Measurements from ENCODE around the gene PPFIBP1.
"Not testable (repeated sequence)": the region's sequence is repeated elsewhere in the genome, so short reads cannot be mapped to it uniquely, and the experiment has no call there.

PPFIBP1 gene

GRCh38 chr12:27537855-27538675 lies 14.1 kb downstream of the PPFIBP1 start:
- Histone ChIP-seq H3K27ac (peak overlapping the region in 3 of 21 experiments; percentile 5 to 44 (median 38)), H3K4me3 (no peak overlapping the region)

GRCh38 chr12:27539191-27539631 lies 15.2 kb downstream of the PPFIBP1 start:
- Histone ChIP-seq H3K27ac (no peak overlapping the region), H3K4me3 (no peak overlapping the region)

GRCh38 chr12:27541031-27541719 lies 17.2 kb downstream of the PPFIBP1 start:
- Histone ChIP-seq H3K27ac (peak overlapping the region in 5 of 21 experiments; percentile 18 to 71 (median 26)), H3K4me3 (no peak overlapping the region)

GRCh38 chr12:27542628-27543027 lies 18.6 kb downstream of the PPFIBP1 start:
- Histone ChIP-seq H3K27ac (peak overlapping the region in 10 of 21 experiments; percentile 10 to 71 (median 30)), H3K4me3 (no peak overlapping the region)

GRCh38 chr12:27544858-27545257 lies 20.9 kb downstream of the PPFIBP1 start:
- not testable (repeated sequence) for H3K4me3 ChIP-seq
- peak overlapping the region in 2 of 21 experiments; percentile 11 to 51 for H3K27ac ChIP-seq

GRCh38 chr12:27545665-27546064 lies 21.7 kb downstream of the PPFIBP1 start:
- H3K27ac ChIP-seq = peak overlapping the region in 7 of 21 experiments; percentile 11 to 51 (median 45)

GRCh38 chr12:27547592-27547991 lies 23.6 kb downstream of the PPFIBP1 start:
- no peak overlapping the region for H3K4me3 ChIP-seq
- peak overlapping the region in 1 of 21 experiments; percentile 50 for H3K27ac ChIP-seq

More at GRCh38 chr12:27545665-27546064, 21.7 kb downstream of the PPFIBP1 start:
- H3K4me3 ChIP-seq = no peak overlapping the region

GRCh38 chr12:27548301-27549199 lies 24.5 kb downstream of the PPFIBP1 start:
- H3K4me3 ChIP-seq = no peak overlapping the region
- H3K27ac ChIP-seq = peak overlapping the region in 15 of 21 experiments; percentile 6 to 88 (median 61)

GRCh38 chr12:27549236-27549800 lies 25.3 kb downstream of the PPFIBP1 start:
- Histone ChIP-seq H3K27ac (peak overlapping the region in 20 of 21 experiments; percentile 28 to 88 (median 77)), H3K4me3 (peak overlapping the region in 1 of 7 experiments; percentile 10)

- Histone ChIP-seq H3K4me3 (peak overlapping the region in 1 of 7 experiments; percentile 10), H3K27ac (peak overlapping the region in 20 of 21 experiments; percentile 28 to 88 (median 77))
Observed at GRCh38 chr12:27549801-27550652, 26.0 kb downstream of the PPFIBP1 start.

GRCh38 chr12:27550653-27550975 lies 26.6 kb downstream of the PPFIBP1 start:
- no peak overlapping the region for H3K4me3 ChIP-seq
- H3K27ac ChIP-seq = peak overlapping the region in 14 of 21 experiments; percentile 61 to 87 (median 79)

- Histone ChIP-seq H3K27ac (peak overlapping the region in 14 of 21 experiments; percentile 1 to 87 (median 48)), H3K4me3 (no peak overlapping the region)
Observed at GRCh38 chr12:27551172-27551840, 27.3 kb downstream of the PPFIBP1 start.

- H3K27ac ChIP-seq = peak overlapping the region in 5 of 21 experiments; percentile 17 to 87 (median 38)
- H3K4me3 ChIP-seq = no peak overlapping the region
Observed at GRCh38 chr12:27552235-27552634, 28.2 kb downstream of the PPFIBP1 start.

GRCh38 chr12:27552886-27553560 lies 29.0 kb downstream of the PPFIBP1 start:
- Histone ChIP-seq H3K27ac (peak overlapping the region in 9 of 21 experiments; percentile 5 to 83 (median 39)), H3K4me3 (no peak overlapping the region)

- Histone ChIP-seq H3K4me3 (no peak overlapping the region), H3K27ac (peak overlapping the region in 15 of 21 experiments; percentile 15 to 83 (median 56))
Observed at GRCh38 chr12:27553941-27554340, 29.9 kb downstream of the PPFIBP1 start.

GRCh38 chr12:27554421-27555186 lies 30.6 kb downstream of the PPFIBP1 start:
- Histone ChIP-seq H3K27ac (peak overlapping the region in 19 of 21 experiments; percentile 18 to 83 (median 53)), H3K4me3 (peak overlapping the region in 1 of 7 experiments; percentile 9)

Measured in skin epidermis (tissue), 12 donors.